Liver (tissue), 9 donors: ENCODE results near the gene ERBB4. TPM values are rescaled to one million over a fixed set of nuclear protein-coding genes. Genes with fewer than 3 reads are reported as not detected.

Experiments
- DNase-seq: peaks from one replicate; pipeline ENCODE4 v3.0.0-alpha.2; 2017; ENCODE audit warnings: low spot score
- H3K27ac ChIP-seq, 2 donors: one replicate each; pipeline ENCODE4 v1.7.0; 2013; ENCODE audit warnings: inconsistent platforms in 2 of 2, low read length in 2 of 2, control low read depth in 1 of 2, low read depth in 1 of 2, mild to moderate bottlenecking in 1 of 2
- H3K27me3 ChIP-seq, 4 donors: one replicate each; pipeline versions ENCODE4 v1.6.1 to v1.7.0; 2013; ENCODE audit warnings: low read length in 3 of 4, inconsistent platforms in 1 of 4, mild to moderate bottlenecking in 1 of 4, moderate library complexity in 1 of 4; ENCODE audit not compliant: control insufficient read depth in 4 of 4, insufficient read depth in 4 of 4
- H3K36me3 ChIP-seq, 4 donors: one replicate each; pipeline versions ENCODE4 v1.6.1 to v1.7.0; 2013; ENCODE audit warnings: low read length in 3 of 4, mild to moderate bottlenecking in 3 of 4, low read depth in 1 of 4, moderate library complexity in 1 of 4; ENCODE audit not compliant: control insufficient read depth in 4 of 4, insufficient read depth in 3 of 4
- H3K4me1 ChIP-seq, 4 donors: one replicate each; pipeline versions ENCODE4 v1.6.1 to v1.7.0; 2013; ENCODE audit warnings: low read length in 3 of 4, mild to moderate bottlenecking in 3 of 4, moderate library complexity in 1 of 4; ENCODE audit not compliant: control insufficient read depth in 4 of 4, insufficient read depth in 4 of 4
- H3K4me3 ChIP-seq, 3 donors: one replicate each; pipeline versions ENCODE4 v1.6.1 to v1.7.0; 2013; ENCODE audit warnings: low read length in 3 of 3, control low read depth in 1 of 3, low read depth in 1 of 3, mild to moderate bottlenecking in 1 of 3
- H3K9ac ChIP-seq, 2 donors: one replicate each; pipeline ENCODE4 v1.7.0; 2013; ENCODE audit warnings: low read length in 2 of 2, mild to moderate bottlenecking in 2 of 2, moderate library complexity in 2 of 2, control low read depth in 1 of 2, low read depth in 1 of 2
- H3K9me3 ChIP-seq, 4 donors: one replicate each; pipeline versions ENCODE4 v1.6.1 to v1.7.0; 2013; ENCODE audit warnings: low read length in 3 of 4; ENCODE audit not compliant: control insufficient read depth in 4 of 4
- EGR1 ChIP-seq, 2 donors: IDR thresholded peaks; 2 replicates each; pipeline ENCODE4 v1.6.1; 2016 to 2018; ENCODE audit warnings: antibody characterized with exemption in 2 of 2, low read depth in 2 of 2
- FOXA1 ChIP-seq: IDR thresholded peaks from 2 replicates; pipeline ENCODE4 v1.6.1; 2016; ENCODE audit warnings: antibody characterized with exemption
- FOXA2 ChIP-seq: IDR thresholded peaks from 2 replicates; pipeline ENCODE4 v1.6.1; 2016; ENCODE audit warnings: antibody characterized with exemption
- GABPA ChIP-seq, 2 donors: IDR thresholded peaks in 1 of 2; conservative IDR thresholded peaks in 1 of 2; 2 replicates each; pipeline ENCODE4 v1.6.1; 2016; ENCODE audit warnings: antibody characterized with exemption in 2 of 2, mild to moderate bottlenecking in 1 of 2, moderate library complexity in 1 of 2
- HNF4A ChIP-seq, 2 donors: conservative IDR thresholded peaks; 2 replicates each; pipeline ENCODE4 v1.6.1; 2016; ENCODE audit warnings: antibody characterized with exemption in 2 of 2, mild to moderate bottlenecking in 2 of 2
- HNF4G ChIP-seq: IDR thresholded peaks from 2 replicates; pipeline ENCODE4 v1.6.1; 2016; ENCODE audit warnings: antibody characterized with exemption
- JUND ChIP-seq, 2 donors: IDR thresholded peaks; 2 replicates each; pipeline ENCODE4 v1.6.1; 2016; ENCODE audit warnings: antibody characterized with exemption in 2 of 2
- MAX ChIP-seq: IDR thresholded peaks from 2 replicates; pipeline ENCODE4 v1.6.1; 2016; ENCODE audit warnings: antibody characterized with exemption
- NR2F2 ChIP-seq: IDR thresholded peaks from 2 replicates; pipeline ENCODE4 v1.6.1; 2016; ENCODE audit warnings: antibody characterized with exemption
- RAD21 ChIP-seq, 2 donors: IDR thresholded peaks; 2 replicates each; pipeline ENCODE4 v1.6.1; 2016; ENCODE audit warnings: antibody characterized with exemption in 2 of 2, mild to moderate bottlenecking in 2 of 2
- RXRA ChIP-seq, 2 donors: IDR thresholded peaks; 2 replicates each; pipeline ENCODE4 v1.6.1; 2017 to 2018; ENCODE audit warnings: antibody characterized with exemption in 2 of 2, mild to moderate bottlenecking in 1 of 2
- SP1 ChIP-seq: IDR thresholded peaks from 2 replicates; pipeline ENCODE4 v1.6.1; 2018; ENCODE audit warnings: antibody characterized with exemption, mild to moderate bottlenecking
- TAF1 ChIP-seq: conservative IDR thresholded peaks from 2 replicates; pipeline ENCODE4 v1.6.1; 2016; ENCODE audit warnings: antibody characterized with exemption, mild to moderate bottlenecking
- YY1 ChIP-seq: IDR thresholded peaks from 2 replicates; pipeline ENCODE4 v1.6.1; 2016; ENCODE audit warnings: antibody characterized with exemption, mild to moderate bottlenecking
- ZBTB33 ChIP-seq: IDR thresholded peaks from 2 replicates; pipeline ENCODE4 v1.6.1; 2016; ENCODE audit warnings: antibody characterized with exemption
- WGBS: extraction: QIAGEN DNeasy Blood & Tissue Kit; methylation state at CpG from one replicate; pipeline ENCODE4 v1.1.7; 2013; 5-methylcytosine and 5-hydroxymethylcytosine counted together
- polyA plus RNA-seq, 2 donors: library from polyadenylated mRNA; stranded (reverse) in 1 of 2; unstranded in 1 of 2; fragments of 200-250 nt in 1 of 2; fragments of >200 nt in 1 of 2; fragmentation: Nextera tagmentation in 1 of 2; extraction: Ambion mirVana in 1 of 2; gene quantifications; one replicate each; pipeline versions ENCODE4 v1.2.1 to v1.2.3, GENCODE V29; 2013 to 2015
- total RNA-seq, 2 donors: library from RNA; depleted of rRNA; stranded (reverse); fragments of >200 nt; gene quantifications; one replicate each; pipeline ENCODE4 v1.2.3, GENCODE V29; 2014
- TF ChIP-seq, protein P1 (sequence below): IDR thresholded peaks from 2 replicates; pipeline ENCODE4 v1.6.1; 2016; ENCODE audit warnings: antibody characterized with exemption, mild to moderate bottlenecking
- TF ChIP-seq, protein P2 (sequence below): IDR thresholded peaks from 2 replicates; pipeline ENCODE4 v1.6.1; 2016; ENCODE audit warnings: antibody characterized with exemption
- TF ChIP-seq, protein P3 (sequence below): fragments of 150-350 bp; IDR thresholded peaks from 2 replicates; pipeline ENCODE4 v1.5.1; 2017; ENCODE audit warnings: improper control_type of control experiment, low read depth, low read length; ENCODE audit not compliant: missing input control
- donor health status: healthy.
- donor health status: healthy.
- donor health status: healthy.
- donor health status: healthy.
- donor health status: healthy.

Gene ERBB4
- total and polyA plus RNA-seq, 4 donors, result 0.03 to 0.42 TPM; not detected in 2

DNA sequence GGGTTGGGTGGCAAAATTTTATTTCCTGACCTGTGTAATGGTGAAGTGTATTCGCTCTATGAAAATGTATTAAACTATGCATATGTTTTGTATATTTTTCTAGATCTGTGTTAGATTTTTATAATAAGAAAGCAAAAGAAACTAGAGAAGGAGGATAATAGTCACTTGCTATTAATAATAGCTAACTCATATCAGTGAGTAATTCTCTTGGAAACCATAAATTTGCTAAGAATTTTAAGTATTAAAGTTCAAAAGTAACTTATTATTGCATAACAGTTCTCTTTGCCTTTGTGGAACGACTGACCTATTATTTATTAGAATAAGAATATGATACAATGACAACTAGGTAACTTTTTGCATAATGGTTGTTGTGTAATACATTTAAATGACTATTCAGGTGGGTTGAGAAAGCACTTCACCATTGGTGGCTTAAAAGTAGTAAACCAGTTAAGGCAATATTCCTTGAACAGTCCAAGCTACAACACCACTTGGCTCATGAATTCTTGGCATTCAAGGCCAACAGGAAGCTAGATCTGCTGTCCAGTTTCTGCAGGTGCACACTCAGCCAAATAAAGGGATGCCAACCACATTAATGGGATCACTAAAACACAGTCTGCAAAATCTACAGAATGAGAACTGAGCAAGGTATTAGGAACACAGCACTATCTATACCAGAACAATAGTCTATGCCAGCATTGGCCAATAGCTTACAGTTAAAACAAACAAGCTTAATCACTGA, 1060.9 kb downstream of the ERBB4 start:
- Histone ChIP-seq H3K36me3 (no peaks in the 10 kb centered on the region), H3K27me3 (no peaks in the 10 kb centered on the region), H3K4me3 (no peak overlapping the region), H3K4me1 (no peaks in the 10 kb centered on the region), H3K9ac (no peak overlapping the region), H3K27ac (no peak overlapping the region), H3K9me3 (no peaks in the 10 kb centered on the region)
- TF ChIP-seq, protein P1, sequence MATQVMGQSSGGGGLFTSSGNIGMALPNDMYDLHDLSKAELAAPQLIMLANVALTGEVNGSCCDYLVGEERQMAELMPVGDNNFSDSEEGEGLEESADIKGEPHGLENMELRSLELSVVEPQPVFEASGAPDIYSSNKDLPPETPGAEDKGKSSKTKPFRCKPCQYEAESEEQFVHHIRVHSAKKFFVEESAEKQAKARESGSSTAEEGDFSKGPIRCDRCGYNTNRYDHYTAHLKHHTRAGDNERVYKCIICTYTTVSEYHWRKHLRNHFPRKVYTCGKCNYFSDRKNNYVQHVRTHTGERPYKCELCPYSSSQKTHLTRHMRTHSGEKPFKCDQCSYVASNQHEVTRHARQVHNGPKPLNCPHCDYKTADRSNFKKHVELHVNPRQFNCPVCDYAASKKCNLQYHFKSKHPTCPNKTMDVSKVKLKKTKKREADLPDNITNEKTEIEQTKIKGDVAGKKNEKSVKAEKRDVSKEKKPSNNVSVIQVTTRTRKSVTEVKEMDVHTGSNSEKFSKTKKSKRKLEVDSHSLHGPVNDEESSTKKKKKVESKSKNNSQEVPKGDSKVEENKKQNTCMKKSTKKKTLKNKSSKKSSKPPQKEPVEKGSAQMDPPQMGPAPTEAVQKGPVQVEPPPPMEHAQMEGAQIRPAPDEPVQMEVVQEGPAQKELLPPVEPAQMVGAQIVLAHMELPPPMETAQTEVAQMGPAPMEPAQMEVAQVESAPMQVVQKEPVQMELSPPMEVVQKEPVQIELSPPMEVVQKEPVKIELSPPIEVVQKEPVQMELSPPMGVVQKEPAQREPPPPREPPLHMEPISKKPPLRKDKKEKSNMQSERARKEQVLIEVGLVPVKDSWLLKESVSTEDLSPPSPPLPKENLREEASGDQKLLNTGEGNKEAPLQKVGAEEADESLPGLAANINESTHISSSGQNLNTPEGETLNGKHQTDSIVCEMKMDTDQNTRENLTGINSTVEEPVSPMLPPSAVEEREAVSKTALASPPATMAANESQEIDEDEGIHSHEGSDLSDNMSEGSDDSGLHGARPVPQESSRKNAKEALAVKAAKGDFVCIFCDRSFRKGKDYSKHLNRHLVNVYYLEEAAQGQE, result no peak
- no peak for TF ChIP-seq HNF4A (conservative IDR thresholded peaks at IDR 0.05)
- no peak for TF ChIP-seq JUND (IDR thresholded peaks at IDR 0.05)
- no peak for TF ChIP-seq GABPA (IDR thresholded peaks at IDR 0.05 in 1 of 2, conservative IDR thresholded peaks at IDR 0.05 in 1 of 2)
- TF ChIP-seq MAX, result no peak
- 61% methylated on average over 2 of the region's 2 CpGs for WGBS
- DNase-seq, result no peak

GRCh38 chr2:211473116-211473515, 1065.5 kb downstream of the ERBB4 start:
- Histone ChIP-seq H3K4me1 (no peaks in the 10 kb centered on the region), H3K36me3 (no peaks in the 10 kb centered on the region), H3K27me3 (peaks cover 0 to 2% (median 0%) of the 10 kb centered on the region in 4 donors), H3K4me3 (no peak overlapping the region), H3K9me3 (no peaks in the 10 kb centered on the region), H3K27ac (no peak overlapping the region), H3K9ac (no peak overlapping the region)
- DNase-seq, result no peak
- TF ChIP-seq, protein P2, sequence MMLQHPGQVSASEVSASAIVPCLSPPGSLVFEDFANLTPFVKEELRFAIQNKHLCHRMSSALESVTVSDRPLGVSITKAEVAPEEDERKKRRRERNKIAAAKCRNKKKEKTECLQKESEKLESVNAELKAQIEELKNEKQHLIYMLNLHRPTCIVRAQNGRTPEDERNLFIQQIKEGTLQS, result no peak
- no peak for TF ChIP-seq YY1
- no peak for TF ChIP-seq MAX
- TF ChIP-seq EGR1 (IDR thresholded peaks at IDR 0.05; ENCODE audit: low read depth in 2 of 2), result no peak
- TF ChIP-seq SP1, result no peak
- TF ChIP-seq HNF4G, result no peak
- no peak for TF ChIP-seq HNF4A (conservative IDR thresholded peaks at IDR 0.05)
- TF ChIP-seq, protein P3, sequence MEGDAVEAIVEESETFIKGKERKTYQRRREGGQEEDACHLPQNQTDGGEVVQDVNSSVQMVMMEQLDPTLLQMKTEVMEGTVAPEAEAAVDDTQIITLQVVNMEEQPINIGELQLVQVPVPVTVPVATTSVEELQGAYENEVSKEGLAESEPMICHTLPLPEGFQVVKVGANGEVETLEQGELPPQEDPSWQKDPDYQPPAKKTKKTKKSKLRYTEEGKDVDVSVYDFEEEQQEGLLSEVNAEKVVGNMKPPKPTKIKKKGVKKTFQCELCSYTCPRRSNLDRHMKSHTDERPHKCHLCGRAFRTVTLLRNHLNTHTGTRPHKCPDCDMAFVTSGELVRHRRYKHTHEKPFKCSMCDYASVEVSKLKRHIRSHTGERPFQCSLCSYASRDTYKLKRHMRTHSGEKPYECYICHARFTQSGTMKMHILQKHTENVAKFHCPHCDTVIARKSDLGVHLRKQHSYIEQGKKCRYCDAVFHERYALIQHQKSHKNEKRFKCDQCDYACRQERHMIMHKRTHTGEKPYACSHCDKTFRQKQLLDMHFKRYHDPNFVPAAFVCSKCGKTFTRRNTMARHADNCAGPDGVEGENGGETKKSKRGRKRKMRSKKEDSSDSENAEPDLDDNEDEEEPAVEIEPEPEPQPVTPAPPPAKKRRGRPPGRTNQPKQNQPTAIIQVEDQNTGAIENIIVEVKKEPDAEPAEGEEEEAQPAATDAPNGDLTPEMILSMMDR, result no peak
- no peak for TF ChIP-seq GABPA (IDR thresholded peaks at IDR 0.05 in 1 of 2, conservative IDR thresholded peaks at IDR 0.05 in 1 of 2)
- TF ChIP-seq RAD21 (IDR thresholded peaks at IDR 0.05), result no peak
- no peak for TF ChIP-seq FOXA2
- TF ChIP-seq RXRA (IDR thresholded peaks at IDR 0.05), result no peak
- no peak for TF ChIP-seq NR2F2
- no peak for TF ChIP-seq ZBTB33
- TF ChIP-seq FOXA1, result no peak
- no peak for TF ChIP-seq JUND (IDR thresholded peaks at IDR 0.05)
- TF ChIP-seq TAF1, result no peak
- TF ChIP-seq, protein P1, result no peak
